ENCODE results near the gene PVALB.

DNA sequence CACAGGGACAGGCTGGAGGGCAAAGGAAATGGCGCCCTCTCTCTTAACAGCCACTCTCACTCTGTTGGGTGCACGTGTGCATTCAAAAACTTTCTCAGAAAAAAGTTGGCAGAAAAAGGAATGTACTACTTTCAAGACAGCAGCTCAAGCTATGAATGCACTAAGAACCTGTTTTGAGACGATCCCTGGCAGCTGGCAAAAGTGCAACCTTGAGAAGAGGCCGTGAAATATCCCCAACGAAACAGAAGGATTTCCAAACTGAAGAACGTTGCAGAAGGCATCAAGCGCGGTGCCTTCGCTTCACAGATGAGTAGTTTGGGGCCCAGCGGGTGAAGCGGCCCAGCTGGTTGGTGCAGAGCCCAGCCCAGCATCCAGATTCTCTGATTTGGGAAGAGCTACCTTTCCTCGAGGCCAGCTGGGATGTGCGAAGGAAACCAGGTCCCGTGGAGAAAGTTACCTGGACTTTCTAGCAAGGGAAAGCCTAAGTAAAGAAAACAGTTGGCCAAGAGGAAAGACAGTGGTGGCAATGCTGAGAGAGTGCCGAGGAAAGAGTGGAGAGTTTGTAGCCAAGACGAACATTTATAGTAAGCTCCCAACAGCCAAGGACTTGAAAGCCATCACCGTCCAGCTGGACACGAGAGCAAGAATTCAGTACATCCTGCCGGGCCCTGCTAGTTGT is 57.2 kb downstream of the PVALB start:
- TF ChIP-seq, protein P1, sequence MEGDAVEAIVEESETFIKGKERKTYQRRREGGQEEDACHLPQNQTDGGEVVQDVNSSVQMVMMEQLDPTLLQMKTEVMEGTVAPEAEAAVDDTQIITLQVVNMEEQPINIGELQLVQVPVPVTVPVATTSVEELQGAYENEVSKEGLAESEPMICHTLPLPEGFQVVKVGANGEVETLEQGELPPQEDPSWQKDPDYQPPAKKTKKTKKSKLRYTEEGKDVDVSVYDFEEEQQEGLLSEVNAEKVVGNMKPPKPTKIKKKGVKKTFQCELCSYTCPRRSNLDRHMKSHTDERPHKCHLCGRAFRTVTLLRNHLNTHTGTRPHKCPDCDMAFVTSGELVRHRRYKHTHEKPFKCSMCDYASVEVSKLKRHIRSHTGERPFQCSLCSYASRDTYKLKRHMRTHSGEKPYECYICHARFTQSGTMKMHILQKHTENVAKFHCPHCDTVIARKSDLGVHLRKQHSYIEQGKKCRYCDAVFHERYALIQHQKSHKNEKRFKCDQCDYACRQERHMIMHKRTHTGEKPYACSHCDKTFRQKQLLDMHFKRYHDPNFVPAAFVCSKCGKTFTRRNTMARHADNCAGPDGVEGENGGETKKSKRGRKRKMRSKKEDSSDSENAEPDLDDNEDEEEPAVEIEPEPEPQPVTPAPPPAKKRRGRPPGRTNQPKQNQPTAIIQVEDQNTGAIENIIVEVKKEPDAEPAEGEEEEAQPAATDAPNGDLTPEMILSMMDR (IDR thresholded peaks at IDR 0.05) = no peak
- TF ChIP-seq TAF1 (IDR thresholded peaks at IDR 0.05; ENCODE audit: borderline replicate concordance, low read depth, low read length) = no peak
- TF ChIP-seq, protein P2, sequence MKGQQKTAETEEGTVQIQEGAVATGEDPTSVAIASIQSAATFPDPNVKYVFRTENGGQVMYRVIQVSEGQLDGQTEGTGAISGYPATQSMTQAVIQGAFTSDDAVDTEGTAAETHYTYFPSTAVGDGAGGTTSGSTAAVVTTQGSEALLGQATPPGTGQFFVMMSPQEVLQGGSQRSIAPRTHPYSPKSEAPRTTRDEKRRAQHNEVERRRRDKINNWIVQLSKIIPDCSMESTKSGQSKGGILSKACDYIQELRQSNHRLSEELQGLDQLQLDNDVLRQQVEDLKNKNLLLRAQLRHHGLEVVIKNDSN (IDR thresholded peaks at IDR 0.05; ENCODE audit: borderline replicate concordance, low read depth) = no peak
- TF ChIP-seq, protein P3, sequence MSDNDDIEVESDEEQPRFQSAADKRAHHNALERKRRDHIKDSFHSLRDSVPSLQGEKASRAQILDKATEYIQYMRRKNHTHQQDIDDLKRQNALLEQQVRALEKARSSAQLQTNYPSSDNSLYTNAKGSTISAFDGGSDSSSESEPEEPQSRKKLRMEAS (IDR thresholded peaks at IDR 0.05; ENCODE audit: low read depth) = no peak
- no peak for TF ChIP-seq SIN3A (IDR thresholded peaks at IDR 0.05; ENCODE audit: borderline replicate concordance, low read depth, low read length)
- no peak for TF ChIP-seq YY1 (IDR thresholded peaks at IDR 0.05; ENCODE audit: low read depth)
- no peak for TF ChIP-seq EZH2phosphoT487 (IDR thresholded peaks at IDR 0.05; ENCODE audit: borderline replicate concordance, low read depth)
- TF ChIP-seq, protein P4, sequence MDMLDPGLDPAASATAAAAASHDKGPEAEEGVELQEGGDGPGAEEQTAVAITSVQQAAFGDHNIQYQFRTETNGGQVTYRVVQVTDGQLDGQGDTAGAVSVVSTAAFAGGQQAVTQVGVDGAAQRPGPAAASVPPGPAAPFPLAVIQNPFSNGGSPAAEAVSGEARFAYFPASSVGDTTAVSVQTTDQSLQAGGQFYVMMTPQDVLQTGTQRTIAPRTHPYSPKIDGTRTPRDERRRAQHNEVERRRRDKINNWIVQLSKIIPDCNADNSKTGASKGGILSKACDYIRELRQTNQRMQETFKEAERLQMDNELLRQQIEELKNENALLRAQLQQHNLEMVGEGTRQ (IDR thresholded peaks at IDR 0.05; ENCODE audit: borderline replicate concordance, low read depth, low read length) = no peak
- TF ChIP-seq RAD21 (IDR thresholded peaks at IDR 0.05; ENCODE audit: low read length) = no peak
- TF ChIP-seq NRF1 (IDR thresholded peaks at IDR 0.05; ENCODE audit: low read depth, low read length) = no peak

All from SK-N-SH (cell line).